ENCODE results near the gene HEATR9. TPM values are rescaled to one million over a fixed set of nuclear protein-coding genes. Genes with fewer than 3 reads are reported as not detected.

The HEATR9 gene
- total and polyA plus RNA-seq, 2 of the 13 experiments (the other 11 are each of a cell fraction or from before 2014, with no cell fraction given) = not detected

GRCh38 chr17:35812456-35812855 is 56.2 kb downstream of the HEATR9 start:
- no peak for DNase-seq (ENCODE audit: low spot score)
- intact Hi-C loops (cut with micrococcal nuclease; ENCODE audit: unreplicated experiment) (no loop called here), in situ Hi-C loops (cut with HindIII; ENCODE audit: extremely low pct_ligation_motif_present, low pct_unique_long_range_greater_than_20kb) (loop anchor here (25.0 kb wide), 1 partner anchor 100 kb away; no protein-coding TSS in a partner anchor)
- Histone ChIP-seq H3K27me3 (ENCODE audit: control insufficient read depth in 1 of 2, insufficient read depth in 2 of 2, low read length in 2 of 2) (no peaks in the 10 kb centered on the region; a peak in 2 of 5 replicates), H3K79me2 (ENCODE audit: insufficient read depth, low read length) (peaks cover 75% of the 10 kb centered on the region), H3K36me3 (replicated peaks in 1 of 2; ENCODE audit: control insufficient read depth in 1 of 2, insufficient read depth in 2 of 2, low read length in 2 of 2) (peaks cover 0 to 7% of the 10 kb centered on the region in 2 experiments; a peak in 1 of 5 replicates), H4K20me1 (ENCODE audit: insufficient read depth, low read length) (peaks cover 39% of the 10 kb centered on the region), H3K9me3 (ENCODE audit: low read length) (no peaks in the 10 kb centered on the region), H3K4me3 (replicated peaks in 1 of 3; ENCODE audit: insufficient read depth in 1 of 3, low read depth in 2 of 3, low read length in 3 of 3) (no peak overlapping the region), H2AFZ (ENCODE audit: low read length) (no peak overlapping the region), H3K27ac (ENCODE audit: extremely low read length, insufficient read depth, low read length) (no peak overlapping the region), H3K4me2 (ENCODE audit: low read depth, low read length) (no peak overlapping the region), H3K4me1 (ENCODE audit: insufficient read depth, low read length) (peaks cover 66% of the 10 kb centered on the region), H3K9ac (ENCODE audit: insufficient read depth, low read depth, low read length) (no peak overlapping the region)
- WGBS (ENCODE audit: low lambda C conversion rate) = 93% methylated on average over 5 of the region's 5 CpGs
- FAIRE-seq = no peak
- CTCF ChIA-PET (ENCODE audit: low intra/inter-chr PET ratio, low total read pairs) = no interaction called here
- POLR2A ChIA-PET = no interaction called here
- TF ChIP-seq PCBP2 (optimal IDR thresholded peaks at IDR 0.05; ENCODE audit: low read depth, low read length, poor library complexity, severe bottlenecking) (no peak), DR1 (CRISPR knock-in tag; IDR thresholded peaks at IDR 0.05) (no peak), POGZ (CRISPR knock-in tag; IDR thresholded peaks at IDR 0.05) (no peak), ZNF331 (CRISPR knock-in tag; IDR thresholded peaks at IDR 0.05) (no peak), ZFX (CRISPR knock-in tag; IDR thresholded peaks at IDR 0.05; ENCODE audit: low read depth) (no peak), ARNT (IDR thresholded peaks at IDR 0.05) (no peak), GZF1 (CRISPR knock-in tag; IDR thresholded peaks at IDR 0.05) (no peak), ZFP82 (CRISPR knock-in tag; IDR thresholded peaks at IDR 0.05; ENCODE audit: borderline replicate concordance) (no peak), ZNF33B (CRISPR knock-in tag; IDR thresholded peaks at IDR 0.05) (no peak), BCL3 (CRISPR knock-in tag; IDR thresholded peaks at IDR 0.05) (no peak), RFX3 (CRISPR knock-in tag; IDR thresholded peaks at IDR 0.05) (no peak)
- no peak for ATAC-seq
- BruUV-seq (replicated peaks) = no TSS peak

Data from HepG2 (cell line).